ENCODE measurements around the gene IGFBP3.

IGFBP3 gene

GRCh38 chr7:45921699-45922519, 837 bp upstream of the IGFBP3 start:
- peak; percentile 19 for DNase-seq

GRCh38 chr7:45921381-45921698, 268 bp upstream of the IGFBP3 start:
- DNase-seq: no peak

GRCh38 chr7:45919993-45920459, 1.0 kb downstream of the IGFBP3 start:
- no peak for DNase-seq

GRCh38 chr7:45919231-45919784, 1.8 kb downstream of the IGFBP3 start:
- no peak for DNase-seq

DNA sequence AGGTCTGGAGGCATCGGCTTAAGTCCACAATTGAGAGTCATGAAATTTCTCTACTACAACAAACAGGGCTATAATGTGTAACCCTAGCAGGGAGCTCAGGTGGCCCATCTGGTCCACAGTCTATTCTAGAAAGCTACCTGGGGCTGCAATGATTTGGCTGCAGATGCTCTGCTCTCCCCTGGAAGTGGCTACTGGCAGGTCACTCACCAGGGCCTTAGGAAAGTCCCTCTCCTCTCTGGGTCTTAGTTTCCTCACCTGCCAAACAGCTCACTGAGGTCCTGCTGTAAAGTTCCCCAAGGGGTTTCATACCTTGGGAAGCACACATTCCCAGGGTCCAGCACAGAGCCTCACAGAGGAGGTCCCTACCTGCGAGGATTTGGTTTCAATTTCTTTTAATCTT, 2.5 kb downstream of the IGFBP3 start:
- DNase-seq: no peak

GRCh38 chr7:45917658-45918057, 3.4 kb downstream of the IGFBP3 start:
- peak; percentile 73 for DNase-seq

DNA sequence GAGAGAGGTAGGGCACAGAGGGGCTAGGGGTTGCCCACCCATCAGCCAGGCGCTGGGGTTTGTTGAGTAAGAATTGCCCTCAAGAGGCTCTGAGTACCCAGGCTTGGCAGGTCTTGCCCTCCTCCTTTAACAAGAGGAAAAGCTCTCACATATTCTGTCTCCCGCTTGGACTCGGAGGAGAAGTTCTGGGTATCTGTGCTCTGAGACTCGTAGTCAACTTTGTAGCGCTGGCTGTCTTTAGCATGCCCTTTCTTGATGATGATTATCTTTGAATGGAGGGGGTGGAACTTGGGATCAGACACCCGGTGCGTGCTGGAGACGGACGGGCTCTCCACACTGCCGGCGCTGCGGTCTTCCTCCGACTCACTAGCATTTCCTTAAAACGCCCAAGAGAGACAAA, 4.0 kb downstream of the IGFBP3 start:
- no peak for DNase-seq

GRCh38 chr7:45915606-45916005, 5.5 kb downstream of the IGFBP3 start:
- no peak for DNase-seq

DNA sequence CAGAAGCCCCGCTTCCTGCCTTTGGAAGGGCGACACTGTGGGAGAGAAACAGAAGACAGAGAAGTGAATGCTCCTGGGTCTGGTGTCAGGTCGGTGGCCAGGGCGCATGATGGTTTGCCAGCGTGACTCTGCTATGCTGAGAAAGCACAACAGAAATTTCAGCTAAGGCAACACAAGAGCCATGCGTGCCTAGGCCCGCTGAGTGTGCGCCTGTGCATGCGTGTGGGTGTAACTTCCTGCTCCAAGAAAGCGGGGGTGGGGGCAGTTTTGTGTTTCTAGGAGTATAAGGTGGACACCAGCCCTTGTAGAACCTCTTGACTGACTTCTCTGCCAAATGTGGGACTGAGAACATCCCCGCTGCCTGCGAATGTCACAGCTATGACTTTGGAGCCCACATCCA, 6.2 kb downstream of the IGFBP3 start:
- DNase-seq: no peak

GRCh38 chr7:45912972-45913371, 8.1 kb downstream of the IGFBP3 start:
- no peak for DNase-seq

- no peak for DNase-seq
Measured at GRCh38 chr7:45911311-45911710, 9.8 kb downstream of the IGFBP3 start.

- DNase-seq: no peak
Measured at GRCh38 chr7:45910855-45911254, 10.2 kb downstream of the IGFBP3 start.

DNA sequence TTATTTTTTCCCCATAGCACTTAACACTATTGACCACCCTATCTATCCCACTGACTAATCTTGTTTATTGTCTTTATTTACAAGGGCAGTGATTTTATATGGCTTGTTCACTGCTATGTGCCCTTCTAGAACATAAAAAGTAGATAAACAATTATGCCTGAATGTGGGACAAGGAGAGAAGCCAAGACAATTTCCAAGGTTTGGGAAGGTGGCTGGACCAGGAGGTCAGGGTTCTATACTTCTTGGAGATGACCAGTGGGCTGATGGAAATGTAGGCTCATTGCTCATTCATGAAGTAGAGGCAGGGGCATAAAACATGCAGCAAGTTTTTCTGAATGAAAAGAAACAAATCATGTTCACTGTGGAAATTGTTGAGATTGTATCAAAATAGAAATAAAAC, 11.5 kb downstream of the IGFBP3 start:
- DNase-seq: no peak

DNA sequence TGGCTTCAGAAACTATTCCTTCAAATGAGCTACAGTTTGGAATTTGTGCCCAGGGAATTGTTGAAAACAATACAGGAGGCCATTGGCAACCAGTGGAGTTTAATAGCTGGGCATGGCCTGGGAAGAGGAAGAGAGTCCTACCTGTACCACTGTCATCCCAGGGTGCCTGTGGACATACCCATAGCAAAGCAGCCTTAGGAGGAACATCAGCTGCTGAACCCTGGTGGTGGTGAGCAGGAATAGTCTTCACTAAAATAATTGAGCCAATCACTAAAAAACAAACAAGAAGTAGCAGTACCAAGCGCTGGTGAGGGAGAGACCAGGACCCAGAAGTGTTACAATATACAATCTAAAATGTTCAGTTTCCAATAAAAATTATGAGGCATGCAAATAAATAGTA, 18.3 kb downstream of the IGFBP3 start:
- no peak for DNase-seq

DNA sequence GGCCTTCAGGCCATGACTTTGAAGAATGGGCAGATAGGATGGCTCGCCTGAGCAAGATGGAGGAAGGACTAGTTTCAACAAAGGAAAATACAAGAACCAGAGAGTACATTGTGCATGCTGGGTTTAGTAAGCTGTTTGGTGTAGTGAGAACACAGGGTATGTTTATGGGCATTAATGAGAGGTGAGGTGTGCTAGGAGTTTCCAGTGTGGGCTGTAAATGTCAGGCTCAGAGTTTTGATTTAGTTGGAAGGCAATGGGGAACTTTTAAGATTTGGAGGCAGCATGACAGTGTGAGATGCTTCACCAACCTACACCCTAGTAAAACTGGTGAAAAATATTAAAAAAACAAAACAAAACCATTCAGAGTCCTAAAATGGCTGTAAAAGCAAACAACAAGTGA, 19.5 kb downstream of the IGFBP3 start:
- no peak for DNase-seq

DNA sequence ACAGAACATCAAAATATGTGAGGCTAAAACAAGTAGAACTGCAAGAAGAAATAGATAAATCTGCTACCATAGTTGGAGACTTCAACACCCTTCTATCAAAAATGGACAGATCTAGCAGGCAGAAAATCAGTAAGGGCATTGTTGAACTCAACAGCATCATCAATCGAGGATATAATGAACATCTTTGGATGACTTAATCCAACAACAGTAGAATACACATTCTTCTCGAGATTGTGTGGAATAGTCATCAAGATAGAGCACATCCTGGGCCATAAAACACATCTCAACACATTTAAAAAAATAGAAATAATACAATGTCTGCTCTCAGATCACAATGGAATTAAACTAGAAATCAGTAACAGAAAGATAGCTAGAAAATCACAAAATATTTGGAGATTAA, 22.9 kb downstream of the IGFBP3 start:
- no peak for DNase-seq

- no peak for DNase-seq
Measured at GRCh38 chr7:45897042-45897690, 23.9 kb downstream of the IGFBP3 start.

DNA sequence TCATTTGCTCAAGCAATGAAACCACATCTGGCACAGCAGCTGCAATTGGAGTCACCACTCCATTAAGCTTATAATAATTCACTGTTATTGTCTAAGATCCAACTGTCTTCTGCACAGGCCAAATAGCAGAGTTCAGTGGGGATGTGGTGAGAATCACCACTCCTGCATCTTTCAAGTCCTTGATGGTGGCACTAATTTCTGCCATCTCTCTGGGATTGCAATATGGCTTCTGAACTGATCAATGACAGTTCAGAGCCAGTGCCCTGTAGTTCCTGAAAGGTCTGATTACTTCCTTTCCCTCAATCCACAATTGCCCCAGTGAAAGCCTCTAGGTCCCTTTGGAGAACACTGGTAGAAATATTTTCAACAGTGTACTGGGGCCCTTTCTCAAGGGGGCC, 26.4 kb downstream of the IGFBP3 start:
- DNase-seq: no peak

- no peak for DNase-seq
Measured at GRCh38 chr7:45893996-45894664, 26.9 kb downstream of the IGFBP3 start.

DNA sequence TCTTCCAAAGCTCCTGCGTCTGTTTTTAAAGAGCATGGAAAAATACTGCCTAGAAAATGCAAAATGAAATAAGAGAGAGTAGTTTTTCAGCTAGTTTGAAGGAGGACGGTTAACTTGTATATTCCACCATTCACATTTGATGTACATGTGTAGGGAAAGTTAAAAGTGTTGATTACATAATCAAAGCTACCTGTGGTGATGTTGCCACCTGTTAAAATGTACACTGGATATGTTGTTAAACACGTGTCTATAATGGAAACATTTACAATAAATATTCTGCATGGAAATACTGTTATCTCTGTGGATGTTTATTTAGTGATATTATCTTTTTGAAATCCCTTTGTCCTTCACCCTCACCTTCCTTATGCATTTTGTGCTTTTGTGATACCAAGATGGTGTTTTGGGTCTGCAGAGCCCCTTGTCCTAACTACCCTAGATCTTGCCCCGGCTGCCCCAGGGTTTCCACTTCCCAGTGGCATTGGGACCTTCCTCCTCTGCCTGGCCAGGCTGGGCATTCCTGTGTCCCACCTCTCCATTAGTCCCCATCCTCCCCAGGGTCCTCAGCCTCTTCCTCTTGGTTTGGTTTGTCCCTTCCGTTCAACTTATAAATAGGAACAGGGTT, 27.6 kb downstream of the IGFBP3 start:
- DNase-seq: no peak

DNA sequence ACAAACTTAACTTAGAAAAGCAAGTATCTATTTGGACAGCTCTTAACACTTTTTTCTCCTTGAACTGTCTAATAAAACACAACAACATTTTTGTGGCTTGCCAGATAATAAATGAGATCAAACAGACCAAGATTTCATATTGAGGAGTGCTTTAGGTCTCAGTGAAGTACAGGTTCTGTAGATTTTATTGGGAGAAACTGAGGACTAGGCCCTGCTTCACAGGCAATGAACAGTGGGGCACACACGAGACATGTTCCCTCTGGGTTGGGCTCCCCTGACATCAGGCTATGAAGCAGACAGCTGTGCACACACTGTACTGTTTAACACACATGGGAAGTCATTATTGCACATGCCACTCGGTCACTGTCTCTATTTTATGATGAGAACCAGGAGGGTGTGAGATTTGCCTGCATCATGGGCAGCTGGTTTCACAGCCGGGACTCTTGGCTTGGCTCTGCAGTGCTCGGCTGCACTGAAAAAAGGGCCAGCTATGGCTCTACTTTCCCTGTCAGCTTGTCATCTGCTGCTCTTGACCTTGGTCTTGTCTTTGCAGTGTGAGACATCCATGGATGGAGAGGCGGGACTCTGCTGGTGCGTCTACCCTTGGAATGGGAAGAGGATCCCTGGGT, 28.6 kb downstream of the IGFBP3 start:
- DNase-seq: no peak

GRCh38 chr7:45891462-45892402, 29.3 kb downstream of the IGFBP3 start:
- DNase-seq: no peak

Measured in activated CD4-positive, alpha-beta T cell treated with anti-CD3 and anti-CD28 coated beads, Interleukin-2, amount 50 U/mL, for 16 hours (primary cell).